ENCODE measurements around the gene LRIT1.
A peak's percentile ranks its signal among the peaks of the same experiment; 100 is the strongest.
"Not testable (repeated sequence)": the region's sequence is repeated elsewhere in the genome, so short reads cannot be mapped to it uniquely, and the experiment has no call there.

LRIT1 gene, protein sequence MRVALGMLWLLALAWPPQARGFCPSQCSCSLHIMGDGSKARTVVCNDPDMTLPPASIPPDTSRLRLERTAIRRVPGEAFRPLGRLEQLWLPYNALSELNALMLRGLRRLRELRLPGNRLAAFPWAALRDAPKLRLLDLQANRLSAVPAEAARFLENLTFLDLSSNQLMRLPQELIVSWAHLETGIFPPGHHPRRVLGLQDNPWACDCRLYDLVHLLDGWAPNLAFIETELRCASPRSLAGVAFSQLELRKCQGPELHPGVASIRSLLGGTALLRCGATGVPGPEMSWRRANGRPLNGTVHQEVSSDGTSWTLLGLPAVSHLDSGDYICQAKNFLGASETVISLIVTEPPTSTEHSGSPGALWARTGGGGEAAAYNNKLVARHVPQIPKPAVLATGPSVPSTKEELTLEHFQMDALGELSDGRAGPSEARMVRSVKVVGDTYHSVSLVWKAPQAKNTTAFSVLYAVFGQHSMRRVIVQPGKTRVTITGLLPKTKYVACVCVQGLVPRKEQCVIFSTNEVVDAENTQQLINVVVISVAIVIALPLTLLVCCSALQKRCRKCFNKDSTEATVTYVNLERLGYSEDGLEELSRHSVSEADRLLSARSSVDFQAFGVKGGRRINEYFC

DNA sequence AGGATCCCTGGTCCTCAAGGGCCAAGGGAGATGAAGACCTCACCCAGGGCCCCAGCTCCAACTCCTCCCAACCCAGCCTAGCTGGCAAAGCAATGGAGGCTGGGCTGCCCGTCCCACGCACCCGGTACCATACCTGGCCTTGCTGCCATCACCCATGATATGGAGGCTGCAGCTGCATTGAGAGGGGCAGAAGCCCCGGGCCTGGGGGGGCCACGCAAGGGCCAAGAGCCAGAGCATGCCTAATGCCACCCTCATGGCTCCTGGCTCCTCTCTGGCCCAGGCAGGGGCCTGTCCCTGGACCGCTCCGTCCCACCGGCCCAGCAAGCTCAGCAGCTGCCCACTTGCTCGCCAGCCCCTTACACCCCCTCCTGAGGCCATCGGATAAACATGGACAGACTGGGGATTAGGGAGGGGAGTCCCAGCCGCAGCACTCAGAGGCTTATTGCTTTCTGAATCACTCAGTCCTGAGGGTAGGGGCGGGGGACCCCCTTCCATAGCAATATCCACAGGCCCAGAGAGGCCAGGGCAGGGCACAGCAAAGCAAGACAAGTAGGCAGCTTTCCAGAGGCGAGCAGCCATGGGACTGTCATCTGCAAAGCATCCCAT, at the start of gene LRIT1:
Gene LRIT1 (minus strand): TSS at position 362 of the 606 bp plus-strand sequence. CDS start 107 bp downstream, at position 255.
- no peak for DNase-seq (ENCODE audit: low read depth in 2 of 2)

DNA sequence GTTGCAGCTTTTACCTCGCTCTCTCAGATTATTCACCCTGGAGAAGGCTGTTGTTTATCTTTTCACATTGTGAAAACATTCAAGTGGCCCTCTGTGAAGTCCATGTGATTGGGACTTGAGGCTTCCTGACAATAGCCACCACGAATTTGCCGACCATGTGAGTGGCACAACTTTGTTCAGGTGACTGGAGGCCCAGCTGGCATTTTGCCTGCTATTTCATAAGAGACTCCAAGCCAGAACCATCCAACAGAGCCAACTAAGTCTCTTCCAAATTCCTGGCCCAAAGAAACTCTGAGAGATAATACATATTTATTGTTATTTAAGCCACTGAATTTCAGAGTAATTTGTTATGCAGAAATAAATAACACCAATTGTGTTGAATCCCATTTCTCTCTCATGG, 48.9 kb upstream of the LRIT1 start:
- DNase-seq (ENCODE audit: low read depth in 2 of 2), result no peak

DNA sequence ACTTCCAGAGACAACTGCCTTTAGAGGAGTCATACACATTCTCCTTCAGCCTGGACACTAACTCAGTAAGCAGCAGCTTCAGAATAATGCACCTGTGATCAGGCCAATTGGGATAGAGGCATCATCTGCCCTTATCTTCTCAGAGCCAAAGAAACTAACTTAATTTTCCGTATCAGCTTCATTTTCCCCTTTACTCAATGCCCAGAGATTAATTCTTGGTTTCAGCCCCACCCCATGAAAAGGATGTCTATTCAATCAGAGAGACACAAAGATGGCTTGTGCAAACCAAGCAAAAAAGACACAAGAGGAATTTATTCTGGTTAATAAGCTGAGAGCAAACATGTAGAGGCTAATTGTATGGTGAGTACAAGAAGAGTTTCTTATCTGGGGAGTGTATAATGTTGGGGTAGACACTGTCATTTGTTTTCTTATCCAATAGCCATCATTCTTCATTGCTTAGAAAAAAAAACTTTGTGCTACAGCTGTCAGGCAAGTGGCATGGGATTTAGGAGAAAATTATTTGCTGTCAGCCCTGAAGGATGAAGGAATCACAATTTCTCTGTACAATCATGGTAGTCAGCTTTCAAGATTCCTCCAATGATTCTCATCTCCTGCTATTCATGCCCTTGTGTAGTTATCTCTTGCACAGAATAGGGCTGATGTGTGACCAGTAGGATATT, 48.3 kb upstream of the LRIT1 start:
- DNase-seq (ENCODE audit: low read depth in 2 of 2), result no peak

DNA sequence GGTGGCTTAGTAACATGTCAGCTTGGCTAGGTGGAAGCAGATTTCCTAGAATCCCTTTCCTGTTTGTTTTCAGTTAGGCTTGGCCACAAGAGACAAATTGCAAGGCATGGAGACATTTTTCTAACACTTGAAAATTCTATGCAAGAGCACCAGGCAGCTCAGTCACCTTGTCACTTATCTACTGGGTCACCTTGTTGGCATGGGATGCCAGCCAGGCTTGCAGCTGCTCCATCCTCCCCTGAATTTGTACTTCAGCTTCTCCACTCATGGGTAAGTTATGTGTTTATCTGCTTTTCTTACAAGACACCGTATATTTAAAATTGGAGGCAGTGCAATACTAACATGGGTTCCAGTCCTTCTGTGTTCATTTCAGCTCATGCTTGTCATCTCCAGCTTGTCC, 46.8 kb upstream of the LRIT1 start:
- no peak for DNase-seq (ENCODE audit: low read depth in 2 of 2)

DNA sequence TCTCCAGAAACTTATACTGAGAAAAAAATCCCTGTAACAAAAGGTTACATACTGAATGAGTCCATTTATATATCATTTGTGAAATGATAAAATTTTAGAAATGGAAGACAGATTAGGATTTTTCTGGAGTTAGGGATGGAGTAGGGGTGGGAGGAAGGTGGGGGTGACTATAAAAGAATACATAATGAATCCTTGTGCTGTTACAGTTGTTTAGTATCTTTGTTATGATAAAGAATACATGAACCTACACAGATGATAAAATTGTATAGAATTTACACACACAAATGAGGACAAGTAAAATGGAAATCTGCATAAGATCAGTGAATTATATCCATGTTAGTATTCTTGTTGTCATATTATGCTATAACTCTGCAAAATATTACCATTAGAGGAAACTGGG, 45.3 kb upstream of the LRIT1 start:
- no peak for DNase-seq (ENCODE audit: low read depth in 2 of 2)

DNA sequence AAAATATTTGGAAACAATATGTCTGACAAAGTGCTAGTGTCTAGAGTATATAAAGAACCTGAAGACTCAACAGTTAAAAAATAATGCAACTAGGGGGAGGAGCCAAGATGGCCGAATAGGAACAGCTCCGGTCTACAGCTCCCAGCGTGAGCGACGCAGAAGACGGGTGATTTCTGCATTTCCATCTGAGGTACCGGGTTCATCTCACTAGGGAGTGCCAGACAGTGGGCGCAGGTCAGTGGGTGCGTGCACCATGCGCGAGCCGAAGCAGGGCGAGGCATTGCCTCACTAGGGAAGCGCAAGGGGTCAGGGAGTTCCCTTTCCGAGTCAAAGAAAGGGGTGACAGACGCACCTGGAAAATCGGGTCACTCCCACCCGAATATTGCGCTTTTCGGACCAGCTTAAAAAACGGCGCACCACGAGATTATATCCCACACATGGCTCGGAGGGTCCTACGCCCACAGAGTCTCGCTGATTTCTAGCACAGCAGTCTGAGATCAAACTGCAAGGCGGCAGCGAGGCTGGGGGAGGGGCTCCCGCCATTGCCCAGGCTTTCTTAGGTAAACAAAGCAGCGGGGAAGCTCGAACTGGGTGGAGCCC, 38.6 kb upstream of the LRIT1 start:
- not testable (repeated sequence) for DNase-seq (ENCODE audit: low read depth in 2 of 2)

DNA sequence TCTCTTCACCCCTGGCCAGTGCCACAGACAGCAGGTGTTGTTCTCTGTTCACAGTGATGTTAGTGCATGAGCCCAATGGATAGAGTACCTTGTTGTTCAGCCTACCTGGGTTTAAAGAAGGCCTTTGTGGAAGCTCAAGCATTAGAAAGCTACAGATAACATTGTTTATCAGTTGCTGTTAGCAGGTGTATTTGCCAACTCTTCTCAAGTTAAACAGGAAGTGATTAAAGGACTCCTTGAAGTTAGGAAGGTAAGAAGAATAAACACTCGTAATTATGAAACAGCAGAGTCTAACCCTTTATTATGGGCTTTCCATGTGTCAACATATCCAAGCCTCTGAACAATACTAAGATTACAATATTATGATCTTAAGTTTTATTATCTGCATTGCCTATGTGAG, 29.4 kb upstream of the LRIT1 start:
- no peak for DNase-seq (ENCODE audit: low read depth in 2 of 2)

DNA sequence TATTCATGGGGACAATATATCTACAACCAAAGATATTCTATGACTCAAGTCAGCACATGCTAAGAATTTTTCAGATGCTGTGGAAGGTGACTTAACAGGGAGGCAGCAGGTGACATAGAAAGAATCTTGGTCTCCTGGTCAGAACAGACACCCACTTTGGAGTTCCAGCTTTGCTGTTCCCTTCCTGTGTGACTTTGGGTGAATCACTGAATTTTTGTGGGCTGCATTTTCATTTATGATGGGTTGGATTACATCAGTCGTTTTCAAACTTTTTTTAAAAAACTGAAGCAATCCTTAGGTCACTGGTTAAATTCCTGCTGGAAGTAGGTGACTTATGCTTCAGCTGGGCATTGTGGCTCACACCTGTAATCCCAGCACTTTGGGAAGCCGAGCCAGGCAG, 28.4 kb upstream of the LRIT1 start:
- DNase-seq (ENCODE audit: low read depth in 2 of 2), result no peak

DNA sequence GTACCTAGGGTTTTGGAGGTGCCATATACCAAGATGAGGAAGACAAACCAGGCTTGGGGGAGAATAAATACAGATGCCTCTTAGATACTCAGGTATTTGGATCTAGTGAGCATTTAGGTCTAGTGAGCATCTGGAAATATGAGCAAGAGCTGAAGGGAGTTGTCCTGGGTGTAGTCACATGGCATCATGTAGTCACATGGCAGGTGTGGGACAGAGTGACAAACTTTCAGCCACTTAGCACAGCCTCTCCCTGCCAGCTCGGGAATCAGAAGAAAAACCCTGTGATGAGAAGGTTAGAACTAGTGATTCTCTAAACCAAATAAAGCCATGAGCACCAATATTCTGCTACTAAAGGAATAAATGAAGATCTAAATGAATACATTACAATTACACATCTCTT, 27.8 kb upstream of the LRIT1 start:
- DNase-seq (ENCODE audit: low read depth in 2 of 2), result no peak

DNA sequence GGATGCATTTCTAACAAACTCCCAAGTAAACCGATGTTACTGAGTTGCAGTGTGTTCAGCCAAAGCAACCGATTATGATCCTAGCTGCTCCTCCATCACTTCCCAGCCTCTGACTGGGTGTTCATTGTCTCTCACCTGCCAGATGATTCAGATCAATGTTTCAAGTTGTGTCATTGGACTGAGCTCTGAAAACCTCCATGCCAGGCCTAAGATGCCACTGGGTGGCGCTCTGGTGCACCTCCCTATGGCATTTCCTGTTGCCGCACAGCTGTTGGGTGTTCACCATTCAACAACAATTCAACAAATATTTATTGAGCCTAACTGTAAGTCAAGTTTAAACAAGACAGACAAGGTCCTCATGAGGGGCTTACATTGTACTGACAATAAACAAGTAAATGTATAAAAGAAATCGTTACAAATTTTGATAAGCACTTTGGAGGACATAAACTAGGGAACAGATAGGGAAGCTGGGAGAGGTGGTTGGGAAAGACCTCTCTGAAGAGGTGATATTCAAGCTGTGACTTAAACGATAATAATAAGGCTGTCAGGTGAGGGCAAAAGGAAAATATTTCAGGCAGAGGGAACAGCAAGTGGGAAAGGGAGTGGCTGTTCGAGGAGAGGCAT, 26.3 kb upstream of the LRIT1 start:
- peak; percentile 19 to 29 for DNase-seq (ENCODE audit: low read depth in 2 of 2)

DNA sequence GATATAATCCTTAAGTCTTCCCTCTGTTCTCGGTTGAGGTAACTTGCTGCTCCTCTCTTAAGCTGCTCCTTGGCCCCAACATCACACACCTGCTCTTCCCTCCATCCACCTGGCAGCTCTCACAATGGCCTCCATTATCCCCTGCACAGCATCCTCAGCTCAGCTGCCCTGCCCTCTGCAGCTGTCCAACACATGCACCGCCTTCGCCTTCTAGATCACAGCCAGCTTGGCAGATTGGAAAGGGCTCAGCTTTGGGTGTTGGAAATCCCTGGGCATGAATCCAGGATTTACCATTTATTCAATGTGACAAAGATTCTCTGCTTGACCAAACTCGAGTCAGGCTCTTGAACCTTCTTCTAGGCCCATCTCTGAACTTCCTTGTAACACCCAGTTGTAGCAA, 24.1 kb upstream of the LRIT1 start:
- DNase-seq (ENCODE audit: low read depth in 2 of 2), result no peak

DNA sequence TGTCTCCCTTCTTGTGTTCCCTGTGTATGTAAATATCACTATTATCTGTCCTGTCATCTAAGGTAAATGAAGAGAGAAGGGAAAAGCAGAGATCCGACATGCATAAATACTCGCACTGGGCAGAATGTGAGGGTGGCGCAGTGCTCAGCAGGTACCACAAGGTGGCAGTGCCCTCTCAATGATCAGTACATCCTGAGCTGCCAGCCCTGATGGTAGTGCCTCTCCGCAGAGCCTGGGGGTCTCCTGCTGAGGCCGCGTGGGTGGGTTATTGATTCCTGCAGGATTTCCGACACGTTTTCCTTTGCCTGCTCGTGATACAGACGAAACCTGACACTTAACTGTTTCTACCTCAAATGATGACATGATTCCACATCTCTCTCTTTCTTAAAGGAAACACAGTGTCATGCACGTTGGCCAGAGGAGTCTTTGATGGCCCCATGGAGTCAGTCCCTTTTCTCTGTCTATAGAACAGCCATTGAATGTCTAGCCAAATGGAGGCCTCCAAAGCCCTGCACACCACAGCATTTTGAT, 23.3 kb upstream of the LRIT1 start:
- peak; percentile 40 to 60 for DNase-seq (ENCODE audit: low read depth in 2 of 2)

DNA sequence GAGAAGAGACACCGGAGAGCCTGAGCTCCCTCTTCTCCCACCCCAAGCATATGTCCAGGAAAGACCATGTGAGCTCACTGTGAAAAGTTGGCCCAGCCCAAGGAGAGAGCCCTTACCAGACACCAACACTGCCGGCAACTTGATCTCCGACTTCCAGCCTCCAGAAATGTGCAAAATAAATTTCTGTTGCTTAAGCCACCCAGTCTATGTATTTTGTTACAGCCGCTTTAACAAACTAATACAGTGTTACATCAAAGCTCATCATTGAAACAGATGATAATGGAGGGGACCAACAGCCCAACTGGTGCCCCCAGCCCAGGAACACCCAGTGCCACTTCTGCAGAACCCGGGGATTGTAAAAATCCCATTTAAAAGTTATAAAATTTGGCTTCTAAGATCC, 22.4 kb upstream of the LRIT1 start:
- no peak for DNase-seq (ENCODE audit: low read depth in 2 of 2)

DNA sequence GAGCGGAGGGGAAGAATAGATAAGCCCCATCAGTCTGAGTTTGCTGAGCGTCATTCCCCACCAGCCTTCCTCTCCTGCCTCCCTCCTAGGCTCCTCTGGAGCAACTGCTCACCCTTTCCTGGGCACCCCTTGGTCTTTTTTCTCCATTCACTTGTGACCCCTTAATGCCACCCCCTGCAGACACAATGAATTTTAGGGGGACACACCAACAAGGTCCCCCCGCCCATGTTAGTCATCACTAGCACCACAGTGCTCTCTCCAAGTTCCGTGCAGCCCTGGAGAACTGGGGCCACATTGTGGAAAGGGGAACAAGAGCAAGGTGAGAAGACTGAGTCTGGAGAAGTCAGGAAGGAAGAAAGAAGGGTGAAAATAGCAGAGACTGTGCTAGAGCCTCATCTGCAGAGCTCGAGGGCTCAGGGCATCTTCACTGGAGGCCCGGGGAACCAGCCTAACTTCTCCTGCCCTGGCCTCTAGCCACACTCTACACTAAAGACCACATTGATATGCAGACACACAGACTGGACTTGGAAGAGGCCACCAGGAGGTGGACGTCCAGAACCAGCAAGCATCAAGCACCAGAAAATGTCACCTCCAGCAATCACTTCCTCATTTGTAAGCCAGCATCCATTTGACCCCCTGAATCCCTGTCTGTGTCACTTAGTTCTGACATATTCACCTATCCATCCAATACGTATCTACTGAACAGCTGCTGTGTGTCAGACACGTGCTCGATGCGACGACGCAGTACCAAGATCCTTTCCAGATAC, 21.0 kb upstream of the LRIT1 start:
- DNase-seq (ENCODE audit: low read depth in 2 of 2), result no peak

DNA sequence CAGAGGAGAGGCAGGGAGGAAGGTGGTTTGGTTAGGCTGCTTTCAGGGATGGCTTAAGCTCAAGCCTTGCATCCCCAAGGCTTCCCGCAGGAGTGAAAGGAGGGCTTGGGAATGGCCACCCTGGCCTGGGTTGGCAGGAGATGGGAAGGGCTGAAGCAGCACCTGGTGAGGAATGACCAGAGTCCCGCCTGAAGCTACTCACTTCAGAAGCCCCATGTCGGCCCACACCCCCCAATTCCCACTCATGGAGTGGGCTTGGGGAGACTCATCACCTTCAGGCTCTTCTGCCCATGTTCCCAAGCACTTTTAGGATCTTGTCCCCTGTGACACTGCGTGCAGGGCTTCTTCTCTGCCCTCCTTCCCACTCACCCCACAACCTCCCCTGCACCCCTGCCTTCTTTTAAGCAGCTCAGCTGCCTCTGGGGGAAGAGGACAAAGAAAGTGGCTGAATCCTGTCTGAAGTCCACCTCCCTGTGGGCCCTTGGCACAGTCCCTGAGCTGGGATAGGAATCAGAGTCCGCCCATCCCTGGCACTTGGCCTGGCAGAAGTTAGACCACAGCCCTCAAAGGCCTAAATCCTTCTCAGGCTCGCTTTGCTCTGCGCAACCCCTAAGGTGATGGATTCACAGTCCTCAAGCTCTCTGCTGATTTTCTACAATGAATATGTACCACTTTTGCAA, 20.0 kb upstream of the LRIT1 start:
- no peak for DNase-seq (ENCODE audit: low read depth in 2 of 2)

DNA sequence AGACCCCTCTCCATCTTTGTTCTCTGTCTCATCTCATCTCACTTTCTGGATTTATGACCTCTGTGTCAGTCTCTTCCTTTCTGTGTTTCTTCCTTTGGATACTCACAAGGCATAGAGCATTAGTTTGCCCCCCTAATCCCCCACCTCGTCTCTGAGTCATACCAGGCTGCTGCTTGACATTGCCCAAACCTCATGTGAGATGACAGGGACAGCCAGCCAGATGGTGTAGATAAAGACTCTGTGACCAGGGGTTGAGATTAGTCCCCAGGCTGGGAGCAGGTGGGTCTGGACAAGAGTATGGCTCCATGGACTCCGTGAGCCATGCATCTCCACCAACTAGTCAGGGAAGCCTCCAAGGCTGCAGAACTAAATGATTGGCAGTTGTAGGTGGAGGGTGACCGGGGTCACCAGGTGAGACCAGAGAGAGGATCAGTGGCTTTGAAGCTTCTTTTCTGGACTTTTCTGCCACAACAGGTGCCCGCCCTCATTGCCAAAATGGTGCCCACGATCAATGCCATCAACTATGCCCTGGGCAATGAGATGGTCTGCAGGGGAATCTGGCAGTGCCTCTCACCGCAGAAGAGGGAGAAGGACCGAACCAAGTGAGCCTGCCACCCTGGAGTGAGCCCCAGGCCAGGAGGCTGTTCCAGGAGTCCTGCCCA, 16.8 kb upstream of the LRIT1 start:
- DNase-seq (ENCODE audit: low read depth in 2 of 2), result no peak

DNA sequence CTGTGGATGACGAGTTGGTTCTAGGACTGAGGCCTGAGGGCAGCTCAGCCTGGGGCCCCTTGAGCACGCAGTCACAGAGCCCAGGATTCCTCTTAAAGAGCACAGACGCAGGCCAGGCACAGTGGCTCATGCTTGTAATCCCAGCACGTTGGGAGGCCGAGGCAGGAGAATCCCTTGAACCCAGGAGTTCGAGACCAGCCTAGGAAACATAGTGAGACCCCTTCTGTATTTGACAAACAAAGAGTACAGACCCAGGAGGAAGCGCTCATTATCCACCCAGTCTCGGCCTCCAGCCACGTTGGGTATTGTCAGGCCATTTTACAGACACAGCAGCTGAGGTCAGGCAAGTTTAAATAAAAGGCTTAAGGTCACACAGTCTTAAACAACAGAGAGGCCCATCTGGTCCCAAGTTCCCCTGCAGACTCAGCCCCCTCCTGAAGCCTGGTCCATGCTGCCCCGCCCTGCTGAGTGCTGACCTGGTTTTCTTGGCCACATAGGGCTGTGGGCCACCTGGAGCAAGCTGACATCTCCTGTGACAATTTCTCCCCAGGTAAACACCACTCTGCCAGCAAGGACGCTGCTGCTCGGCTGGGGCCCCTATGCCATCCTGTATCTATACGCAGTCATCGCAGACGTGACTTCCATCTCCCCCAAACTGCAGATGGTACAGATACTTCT, 16.1 kb upstream of the LRIT1 start:
- DNase-seq (ENCODE audit: low read depth in 2 of 2), result no peak

DNA sequence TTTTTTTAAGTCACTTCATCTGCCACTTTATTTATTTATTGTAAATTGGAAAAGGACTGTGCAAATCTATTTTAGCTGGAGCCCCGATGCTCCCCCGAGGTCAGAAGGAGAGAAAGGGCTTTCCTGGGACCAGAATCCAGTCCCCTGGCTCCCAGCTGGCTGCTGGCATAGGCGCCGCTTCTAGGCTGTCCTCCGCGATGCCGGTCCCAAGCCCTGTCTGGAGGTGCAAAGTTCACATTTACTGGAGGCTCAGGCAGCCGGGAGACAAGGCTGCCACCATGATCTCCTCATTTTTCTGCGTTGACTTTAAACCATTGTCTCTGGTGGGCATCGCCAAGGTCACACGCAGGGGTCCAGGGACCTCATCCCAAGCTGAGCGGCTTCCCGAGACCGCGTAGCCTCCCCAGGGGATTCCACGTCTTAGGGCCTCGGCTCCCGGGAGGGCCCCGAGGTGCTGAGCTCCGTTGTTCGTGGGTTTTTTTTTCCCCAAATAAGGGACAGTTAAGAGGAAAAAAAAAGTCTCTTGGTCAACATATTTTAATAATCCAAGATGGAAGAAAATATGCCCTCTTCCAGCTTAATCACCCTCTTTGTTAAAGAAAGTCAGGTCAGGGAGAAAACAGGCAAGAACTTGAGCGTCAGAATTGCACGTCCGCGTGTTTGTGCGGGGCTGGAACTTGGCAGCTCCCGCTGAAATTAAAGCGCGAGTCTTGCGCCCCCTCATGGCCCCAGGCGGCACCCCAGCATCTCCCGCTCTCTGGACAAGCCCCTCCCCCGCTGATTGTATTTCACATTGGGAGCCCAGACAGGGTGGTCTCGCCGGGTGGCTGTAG, 15.4 kb upstream of the LRIT1 start:
- DNase-seq (ENCODE audit: low read depth in 2 of 2), result peak in 1 of 2 donors; percentile 5
